Skin of body (tissue), 2 donors: ENCODE results near the gene PLA2G2D. TPM values are rescaled to one million over a fixed set of nuclear protein-coding genes. Genes with fewer than 3 reads are reported as not detected.
A peak's percentile ranks its signal among the peaks of the same experiment; 100 is the strongest.
"Not testable (repeated sequence)": the region's sequence is repeated elsewhere in the genome, so short reads cannot be mapped to it uniquely, and the experiment has no call there.

Experiments used
- DNase-seq: peaks from one replicate; lab custom pipeline; 2025; lab: John Stamatoyannopoulos, UW
- total RNA-seq: library from RNA; depleted of rRNA; stranded (reverse); fragments of >200 nt; gene quantifications from one replicate; pipeline ENCODE4 v1.2.3, GENCODE V29; 2014

The PLA2G2D gene
- total RNA-seq, 1 donor from 2014 or later, result not detected

- no peak for DNase-seq
Observed at GRCh38 chr1:20143318-20143717, 24.0 kb upstream of the PLA2G2D start.

DNA sequence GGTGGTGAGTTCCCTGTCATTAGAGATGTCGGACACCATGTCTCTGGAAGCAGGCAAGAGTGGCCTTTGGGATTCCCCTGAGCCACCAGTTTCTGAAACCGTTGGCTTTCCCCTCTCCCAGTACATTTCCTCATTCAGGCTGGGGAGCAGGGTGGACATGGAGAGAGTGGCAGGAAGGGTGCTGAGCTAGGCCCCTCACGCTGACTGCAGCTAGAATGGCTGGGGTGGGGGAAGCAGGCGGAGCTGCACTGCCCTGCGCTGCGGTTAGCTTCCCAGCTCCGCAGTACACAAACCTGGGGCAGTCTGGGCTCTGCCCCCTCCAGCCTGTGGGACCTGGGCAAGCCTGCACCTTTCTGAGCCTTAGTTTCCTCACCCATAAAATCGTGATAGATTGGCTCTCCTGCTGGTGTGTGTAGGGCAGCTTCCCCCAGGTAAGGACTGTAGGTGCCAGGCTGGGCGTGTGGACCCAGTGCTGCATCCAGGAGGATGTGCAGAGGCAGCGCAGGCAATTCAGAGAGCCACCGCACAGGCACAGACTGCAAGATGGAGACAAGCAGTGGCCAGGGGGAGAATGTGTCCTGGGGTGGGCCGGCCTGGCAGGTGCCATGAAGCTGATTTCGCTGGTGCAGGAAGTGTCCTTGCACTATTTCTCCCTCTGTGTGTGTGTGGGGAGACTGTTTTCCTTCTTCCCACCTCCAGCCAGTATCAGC is 22.8 kb upstream of the PLA2G2D start:
- no peak for DNase-seq

DNA sequence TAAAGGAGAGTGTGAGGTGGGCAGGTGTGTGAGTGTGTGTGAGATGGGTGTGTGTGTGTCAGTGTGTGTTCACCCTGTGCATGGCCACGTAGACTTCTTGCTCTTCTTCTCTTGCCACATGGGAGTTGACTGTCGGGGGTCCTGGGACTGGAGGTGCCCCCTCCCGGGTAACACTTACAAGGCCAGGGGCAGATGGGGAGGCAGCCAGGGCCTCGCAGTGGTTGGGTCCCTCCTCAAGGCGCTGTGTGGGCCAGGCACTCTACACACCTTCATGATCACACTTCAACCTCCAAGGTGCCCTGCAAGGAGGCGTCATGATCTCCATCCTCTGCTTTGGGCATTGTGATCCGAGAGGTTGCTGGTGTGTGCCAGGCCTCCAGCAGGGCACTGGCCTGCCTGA is 22.1 kb upstream of the PLA2G2D start:
- no peak for DNase-seq

GRCh38 chr1:20141001-20141400 is 21.7 kb upstream of the PLA2G2D start:
- DNase-seq, result no peak

GRCh38 chr1:20139776-20140612 is 20.7 kb upstream of the PLA2G2D start:
- DNase-seq, result no peak

DNA sequence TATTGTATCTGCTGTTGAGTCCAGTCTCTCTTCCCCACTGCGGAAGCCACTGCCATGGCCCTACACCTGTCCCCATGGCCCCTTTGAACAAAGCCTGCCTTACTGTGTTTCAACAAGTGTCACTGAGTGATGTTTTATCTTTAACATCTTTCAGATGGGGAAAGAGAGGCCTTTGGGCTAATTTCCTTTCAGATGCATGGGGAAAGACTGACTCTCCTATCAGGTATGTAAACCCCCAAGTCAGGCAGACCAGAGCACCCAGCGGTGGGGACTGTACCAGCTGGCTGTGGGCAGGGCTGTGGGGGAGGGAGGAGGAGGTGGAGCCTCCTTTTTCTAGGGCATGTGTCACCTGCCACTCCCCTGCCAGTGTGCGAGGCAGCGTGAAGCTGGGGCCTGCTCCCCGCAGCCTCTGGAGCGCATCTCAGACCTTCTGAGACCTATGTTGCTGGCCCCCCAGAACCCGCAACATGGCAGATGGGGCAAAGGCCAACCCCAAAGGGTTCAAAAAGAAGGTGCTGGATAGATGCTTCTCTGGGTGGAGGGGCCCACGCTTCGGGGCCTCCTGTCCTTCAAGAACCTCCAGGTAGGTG is 19.7 kb upstream of the PLA2G2D start, which contains the start of gene PLA2G2F:
TSS of gene PLA2G2F (plus strand) at position 363 of the 590 bp plus-strand sequence. CDS start at position 468, 105 bp downstream.
- no peak for DNase-seq

DNA sequence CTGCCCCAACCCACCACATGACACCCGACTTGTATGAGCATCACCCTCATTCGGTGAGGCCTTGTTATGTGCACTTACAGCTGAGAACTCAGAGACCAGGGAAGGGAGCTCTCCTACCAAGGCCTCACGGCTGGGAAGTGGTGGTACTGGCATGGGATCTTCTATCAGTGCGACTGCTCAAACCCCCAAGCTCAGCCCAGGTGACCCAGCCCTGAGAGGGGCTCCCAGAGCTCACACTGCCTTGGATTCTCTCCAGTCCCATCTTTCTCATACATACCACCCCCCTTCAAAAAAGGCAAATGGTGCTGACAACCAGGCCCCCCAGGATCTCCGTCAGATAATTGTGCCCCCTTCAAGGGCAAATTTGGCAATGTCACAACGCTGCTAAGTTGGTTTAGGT is 19.0 kb upstream of the PLA2G2D start:
- no peak for DNase-seq

DNA sequence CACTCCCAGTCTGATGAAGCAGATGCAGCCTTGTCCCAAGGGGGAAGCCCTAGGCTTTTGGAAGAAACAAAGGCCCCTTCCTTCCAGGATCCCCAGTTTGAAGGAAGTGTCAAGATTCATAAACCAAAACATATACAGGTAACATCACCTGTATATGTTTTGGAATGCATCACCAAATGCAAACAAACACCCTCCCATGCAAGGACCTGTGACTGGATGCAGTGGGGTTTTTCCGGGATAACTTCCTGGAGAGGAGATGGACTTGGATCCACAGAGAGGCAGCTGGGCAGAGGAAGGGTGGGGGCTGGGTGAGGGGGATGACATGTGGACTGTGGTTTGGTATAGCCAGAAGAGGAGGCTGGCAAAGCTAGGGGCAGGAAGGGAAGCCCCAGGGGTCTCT is 18.3 kb upstream of the PLA2G2D start:
- DNase-seq, result no peak

GRCh38 chr1:20137055-20137454 is 17.7 kb upstream of the PLA2G2D start:
- no peak for DNase-seq

DNA sequence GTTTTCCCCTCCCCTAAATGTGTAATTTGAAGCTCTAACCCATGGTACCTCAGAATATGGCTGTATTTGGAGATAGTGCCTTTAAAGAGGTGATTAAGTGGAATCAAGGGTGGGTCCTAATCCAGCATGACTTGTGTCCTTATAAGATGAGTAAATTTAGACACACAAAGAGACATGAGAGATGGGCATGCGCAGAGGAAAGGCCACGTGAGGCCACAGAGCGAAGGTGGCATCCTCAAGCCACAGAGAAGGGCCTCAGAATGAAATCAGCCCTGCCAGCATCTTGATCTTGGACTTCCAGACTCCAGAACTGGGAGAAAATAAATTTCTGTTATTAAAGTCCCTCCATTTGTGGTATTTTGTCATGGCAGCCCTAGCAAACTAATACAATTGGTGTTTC is 16.9 kb upstream of the PLA2G2D start:
- no peak for DNase-seq

GRCh38 chr1:20134995-20135394 is 15.7 kb upstream of the PLA2G2D start:
- DNase-seq, result no peak

DNA sequence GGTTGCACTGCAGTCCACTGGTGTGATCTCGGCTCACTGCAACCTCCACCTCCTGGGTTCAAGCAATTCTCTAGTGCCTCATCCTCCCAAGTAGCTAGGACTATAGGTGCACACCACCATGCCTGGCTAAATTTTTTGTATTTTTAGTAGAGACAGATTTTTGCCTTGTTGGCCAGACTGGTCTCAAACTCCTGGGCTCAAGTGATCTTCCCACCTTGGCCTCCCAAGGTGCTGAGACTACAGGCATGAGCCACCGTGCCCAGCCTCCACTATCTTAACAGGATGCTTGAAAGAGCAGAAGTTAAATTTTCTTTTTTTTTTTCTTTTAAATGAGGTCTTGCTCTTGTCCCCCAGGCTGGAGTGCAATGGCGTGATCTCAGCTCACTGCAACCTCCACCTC is 11.2 kb upstream of the PLA2G2D start:
- not testable (repeated sequence) for DNase-seq

- DNase-seq, result no peak
Observed at GRCh38 chr1:20126806-20127440, 7.6 kb upstream of the PLA2G2D start.

DNA sequence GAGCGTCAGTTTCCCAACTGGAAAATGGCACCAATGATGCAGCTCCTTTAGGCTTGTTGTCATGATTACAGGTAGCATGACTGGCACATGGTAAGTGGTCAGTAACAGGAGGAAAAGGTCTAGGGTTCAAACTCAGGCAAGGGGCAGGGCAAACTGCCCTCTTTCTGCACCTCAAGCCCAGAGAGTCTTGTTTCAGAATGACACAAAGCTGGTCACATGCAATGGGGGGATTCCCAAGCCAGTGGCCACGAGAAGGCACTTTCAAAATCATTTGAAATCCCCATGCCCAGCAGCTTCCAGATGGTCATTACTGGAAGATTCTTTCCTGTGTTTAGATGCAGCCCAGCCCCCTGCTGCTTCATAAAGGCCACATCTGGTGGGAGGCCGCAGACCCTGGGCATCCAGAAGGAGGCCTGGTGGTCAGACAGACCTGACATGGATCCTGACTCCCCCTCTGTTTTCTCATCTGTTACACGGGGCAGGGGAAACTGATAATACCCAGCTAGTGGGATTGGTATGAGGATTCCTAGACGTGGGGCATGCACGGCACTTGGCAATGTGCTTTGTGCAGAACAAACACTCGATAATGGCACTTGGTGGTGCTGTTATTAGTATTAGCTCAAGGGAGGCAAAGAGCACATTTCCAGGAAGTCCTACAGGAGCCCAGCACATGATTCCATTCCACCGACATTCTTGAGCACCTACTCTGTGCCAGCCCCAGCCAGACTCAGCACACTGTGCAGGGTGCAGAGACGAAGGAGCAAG is 6.9 kb upstream of the PLA2G2D start:
- no peak for DNase-seq

DNA sequence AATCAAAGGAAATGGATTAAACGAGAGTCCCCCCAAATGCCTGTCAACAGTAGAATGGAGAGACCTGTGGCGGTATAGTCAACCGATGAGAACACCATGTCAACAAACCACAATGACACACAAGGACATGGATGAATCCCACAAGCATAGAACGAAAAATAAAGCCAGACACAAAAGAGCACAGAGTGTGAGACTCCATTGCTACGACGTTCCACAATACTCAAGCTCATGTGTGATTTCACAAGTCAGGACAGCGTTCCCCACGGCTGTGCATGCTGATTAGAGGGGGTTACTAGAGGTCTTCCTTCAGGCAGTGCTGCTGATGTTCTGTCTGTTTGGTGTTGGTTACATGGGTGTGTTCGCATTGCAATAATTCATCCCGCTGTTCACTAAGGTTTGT is 5.8 kb upstream of the PLA2G2D start:
- peak; percentile 20 for DNase-seq

- DNase-seq, result peak; percentile 8
Observed at GRCh38 chr1:20124456-20125057, 5.2 kb upstream of the PLA2G2D start.

- no peak for DNase-seq
Observed at GRCh38 chr1:20123722-20124455, 4.6 kb upstream of the PLA2G2D start.

GRCh38 chr1:20120796-20121195 is 1.5 kb upstream of the PLA2G2D start:
- DNase-seq, result no peak

DNA sequence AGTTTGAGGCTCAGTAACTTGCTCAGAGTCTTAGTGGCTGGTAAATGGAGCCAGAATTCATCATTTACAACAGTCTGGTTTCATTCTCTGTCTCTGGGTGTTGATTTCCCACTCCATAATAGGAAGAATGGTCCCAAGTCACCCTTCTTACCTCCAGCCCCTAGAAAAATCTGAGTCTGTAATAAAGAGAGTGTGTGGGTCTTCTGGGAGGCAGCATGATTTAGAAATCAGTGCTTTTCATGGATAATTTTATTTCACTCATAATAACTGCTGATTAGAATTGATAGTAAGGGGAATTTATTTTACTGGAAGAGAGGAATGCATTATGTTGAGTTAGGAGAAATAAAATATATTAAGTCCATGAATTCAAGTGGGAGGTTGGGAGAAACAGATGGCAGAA is 2.1 kb downstream of the PLA2G2D start:
- no peak for DNase-seq

DNA sequence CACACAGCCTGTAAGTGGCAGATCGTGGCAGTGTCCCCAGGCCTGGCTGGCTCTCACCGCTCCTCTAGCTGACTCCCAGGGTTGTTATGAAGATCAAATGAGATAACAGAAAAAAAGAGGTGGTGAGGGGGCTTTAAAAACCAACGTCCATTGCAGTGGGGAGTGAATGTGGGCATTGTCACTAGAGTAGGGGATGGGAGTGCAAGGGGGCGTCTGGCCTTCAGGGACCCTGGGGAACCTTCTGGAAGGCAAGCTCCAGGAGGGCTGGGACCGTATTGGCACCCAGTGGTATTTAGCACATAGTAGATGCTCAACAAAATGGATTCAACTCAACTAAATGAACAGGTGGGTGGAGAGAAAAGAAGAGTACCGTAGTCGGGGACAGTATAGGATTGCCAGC is 3.4 kb downstream of the PLA2G2D start:
- DNase-seq, result no peak
